HCT116 (cell line): ENCODE results near the gene POLE. TPM values are rescaled to one million over a fixed set of nuclear protein-coding genes. Genes with fewer than 3 reads are reported as not detected.
A peak's percentile ranks its signal among the peaks of the same experiment; 100 is the strongest.

ENCODE experiments used
- ATAC-seq: fragments of 200-7000 bp; cut with Tn5 transposase; 2 replicates; pipeline ENCODE4 v1.9.1; 2020; ENCODE audit warnings: mild to moderate bottlenecking, moderate library complexity
- BruUV-seq: library from RNA; stranded (reverse); fragments of 400-500 nt; replicated peaks from 2 replicates; lab custom pipeline; 2021; lab: Mats Ljungman, UMichigan
- CTCF ChIA-PET: fragments of 300-600 bp; sonication (Branson Sonifier 250); formaldehyde crosslinking; loops from one replicate; lab custom pipeline; 2021; ENCODE audit warnings: antibody characterized with exemption; lab: Charles Lee
- POLR2A ChIA-PET: fragments of 300-600, 350-600 bp; sonication (Branson Sonifier 250); formaldehyde crosslinking; loops from one replicate; lab custom pipeline; 2021; ENCODE audit warnings: antibody characterized with exemption; lab: Charles Lee
- RAD21 ChIA-PET, 2 experiments: fragments of 300-600 bp; sonication (Branson Sonifier 250); formaldehyde crosslinking; loops; one replicate each; lab custom pipeline; 2023; ENCODE audit warnings: low total read pairs in 2 of 2; ENCODE audit not compliant: uncharacterized antibody in 2 of 2, unreplicated experiment in 2 of 2, low non-redundant PET in 1 of 2; lab: Charles Lee
- DNase-seq: peaks from one replicate; pipeline ENCODE4 v3.0.0-alpha.2; 2010; ENCODE audit warnings: low read depth, low spot score
- H2AFZ ChIP-seq: fragments of 200-600 bp; shearing (Covaris generic), sonication (generic); 2 replicates; pipeline ENCODE4 v1.6.1; 2017; ENCODE audit warnings: low read depth, mixed run types, mixed read lengths, antibody characterized with exemption, low read length; ENCODE audit not compliant: poor library complexity, severe bottlenecking
- H3K27ac ChIP-seq: 2 replicates; pipeline ENCODE4 v1.5.1; 2012; ENCODE audit warnings: low read depth, low read length
- H3K27me3 ChIP-seq: fragments of 200-600 bp; sonication (generic); 2 replicates; pipeline ENCODE4 v1.6.1; 2016; ENCODE audit warnings: mixed run types, low read length, mixed read lengths; ENCODE audit not compliant: insufficient read depth
- H3K36me3 ChIP-seq, 2 experiments: fragments of 200-500 bp in 1 of 2; fragments of 200-600 bp in 1 of 2; sonication (Bioruptor generic) in 1 of 2; sonication (generic) in 1 of 2; 2 replicates each; pipeline versions ENCODE4 v1.5.1 to v1.6.1; 2014 to 2016; ENCODE audit warnings: low read length in 2 of 2, inconsistent platforms in 1 of 2, mixed read lengths in 1 of 2, mixed run types in 1 of 2; ENCODE audit not compliant: insufficient read depth in 2 of 2, control insufficient read depth in 1 of 2
- H3K4me1 ChIP-seq, 2 experiments: fragments of 200-600 bp in 1 of 2; sonication (generic) in 1 of 2; 2 replicates each; pipeline versions ENCODE4 v1.5.1 to v1.6.1; 2012 to 2017; ENCODE audit warnings: low read length in 2 of 2, inconsistent platforms in 1 of 2, mild to moderate bottlenecking in 1 of 2, mixed read lengths in 1 of 2, mixed run types in 1 of 2, moderate library complexity in 1 of 2; ENCODE audit not compliant: insufficient read depth in 2 of 2, control insufficient read depth in 1 of 2
- H3K4me2 ChIP-seq: fragments of 200-600 bp; sonication (generic); 2 replicates; pipeline ENCODE4 v1.6.1; 2017; ENCODE audit warnings: mixed run types, low read length, mixed read lengths
- H3K4me3 ChIP-seq, 2 experiments: fragments of 200-600 bp in 1 of 2; sonication (generic) in 1 of 2; replicated peaks in 1 of 2; 2 replicates each; pipeline ENCODE4 v1.5.1; 2011 to 2016; ENCODE audit warnings: low read length in 2 of 2, control low read depth in 1 of 2, low read depth in 1 of 2, mild to moderate bottlenecking in 1 of 2, mixed read lengths in 1 of 2, mixed run types in 1 of 2
- H3K79me2 ChIP-seq: fragments of 200-600 bp; sonication (generic); 2 replicates; pipeline ENCODE4 v1.6.1; 2017; ENCODE audit warnings: mild to moderate bottlenecking, mixed run types, low read length, moderate library complexity, mixed read lengths; ENCODE audit not compliant: insufficient read depth
- H3K9ac ChIP-seq: fragments of 200-600 bp; sonication (generic); 2 replicates; pipeline ENCODE4 v1.6.1; 2016; ENCODE audit warnings: low read length, mixed read lengths
- H3K9me2 ChIP-seq: fragments of 200-600 bp; sonication (generic), shearing (Covaris generic); 2 replicates; pipeline ENCODE4 v1.6.1; 2017; ENCODE audit warnings: mixed run types, mild to moderate bottlenecking, moderate library complexity; ENCODE audit not compliant: insufficient read depth
- H3K9me3 ChIP-seq, 2 experiments: fragments of 200-500 bp in 1 of 2; fragments of 200-600 bp in 1 of 2; sonication (Bioruptor generic) in 1 of 2; sonication (generic) in 1 of 2; 2 replicates each; pipeline ENCODE4 v1.6.1; 2014 to 2017; ENCODE audit warnings: low read length in 2 of 2, mixed read lengths in 2 of 2, inconsistent platforms in 1 of 2, low read depth in 1 of 2, mild to moderate bottlenecking in 1 of 2, mixed run types in 1 of 2, moderate library complexity in 1 of 2; ENCODE audit not compliant: control insufficient read depth in 1 of 2, insufficient read depth in 1 of 2
- H4K20me1 ChIP-seq: fragments of 200-600 bp; sonication (generic), shearing (Covaris generic); 2 replicates; pipeline ENCODE4 v1.6.1; 2017; ENCODE audit warnings: mixed run types, mild to moderate bottlenecking, moderate library complexity; ENCODE audit not compliant: insufficient read depth
- EZH2phosphoT487 ChIP-seq: fragments of 200-600 bp; IDR thresholded peaks from 2 replicates; pipeline ENCODE4 v1.6.1; 2018; ENCODE audit warnings: antibody characterized with exemption, borderline replicate concordance
- SP1 ChIP-seq: IDR thresholded peaks from 2 replicates; pipeline ENCODE4 v1.6.1; 2012; ENCODE audit warnings: low read depth
- SRF ChIP-seq: IDR thresholded peaks from 2 replicates; pipeline ENCODE4 v1.6.1; 2012; ENCODE audit warnings: low read depth
- YY1 ChIP-seq: IDR thresholded peaks from 2 replicates; pipeline ENCODE4 v1.6.1; 2011; ENCODE audit warnings: low read length, low read depth, moderate library complexity, mild to moderate bottlenecking; ENCODE audit not compliant: insufficient replicate concordance; ENCODE audit errors: extremely low read depth
- intact Hi-C: fragments of 100-400 bp; cut with micrococcal nuclease; formaldehyde crosslinking; loops from 2 replicates; pipeline ENCODE4 v1.10.0; 2022
- total RNA-seq: library from RNA; stranded (reverse); gene quantifications from one replicate; pipeline ENCODE4 v1.2.1, GENCODE V29; 2021; ENCODE audit not compliant: unreplicated experiment
- TF ChIP-seq, protein P1 (sequence below), 3 experiments: fragments of 200-600 bp in 1 of 3; sonication (generic) in 1 of 3; IDR thresholded peaks in 2 of 3; conservative IDR thresholded peaks in 1 of 3; 2 replicates each; pipeline ENCODE4 v1.5.1; 2012 to 2017; ENCODE audit warnings: low read depth in 2 of 3, low read length in 2 of 3, antibody characterized with exemption in 1 of 3, borderline replicate concordance in 1 of 3, control low read depth in 1 of 3, mild to moderate bottlenecking in 1 of 3, mixed read lengths in 1 of 3, mixed run types in 1 of 3, moderate library complexity in 1 of 3; ENCODE audit not compliant: insufficient read depth in 1 of 3

Gene POLE
- total RNA-seq, 1 experiment from 2014 or later = 128 TPM

DNA sequence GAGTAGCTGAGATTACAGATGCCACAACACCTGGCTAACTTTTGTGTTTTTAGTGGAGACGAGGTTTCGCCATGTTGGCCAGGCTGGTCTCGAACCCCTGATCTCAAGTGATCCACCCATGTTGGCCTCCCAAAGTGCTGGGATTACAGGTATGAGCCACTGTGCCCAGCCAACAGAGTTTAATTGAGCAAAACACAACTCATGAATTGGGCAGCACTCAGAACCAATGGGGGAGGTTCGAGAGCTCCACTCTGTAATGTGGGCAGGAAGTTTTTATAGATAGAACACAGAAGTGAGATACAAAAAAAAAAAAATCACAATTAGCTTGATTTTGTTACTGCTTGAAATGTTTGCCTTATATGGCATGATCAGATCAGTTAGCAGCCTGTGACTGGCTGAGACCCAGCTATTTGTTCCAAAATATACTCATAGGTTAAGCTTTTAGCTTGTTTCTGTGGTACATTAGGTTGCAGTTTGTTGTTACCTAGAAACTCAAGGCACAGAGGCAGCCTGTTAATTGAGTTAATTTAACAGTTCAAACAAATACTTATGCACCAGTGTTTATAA, 69.9 kb downstream of the POLE start:
- Histone ChIP-seq H3K9me2 (no peaks in the 10 kb centered on the region), H4K20me1 (no peaks in the 10 kb centered on the region), H3K4me3 (no peak overlapping the region), H2AFZ (no peak overlapping the region), H3K27ac (no peak overlapping the region), H3K79me2 (no peaks in the 10 kb centered on the region), H3K9ac (no peak overlapping the region), H3K4me2 (no peak overlapping the region), H3K36me3 (no peaks in the 10 kb centered on the region), H3K27me3 (no peaks in the 10 kb centered on the region), H3K4me1 (peaks cover 0 to 8% of the 10 kb centered on the region in 2 experiments; a peak in 2 of 4 replicates), H3K9me3 (no peaks in the 10 kb centered on the region)
- DNase-seq = no peak
- ATAC-seq = no peak
- POLR2A ChIA-PET = no interaction called here
- intact Hi-C loops = loop anchor here (5.0 kb wide), 1 partner anchor 465 kb away; no protein-coding TSS in a partner anchor
- no TSS peak for BruUV-seq
- RAD21 ChIA-PET = interaction anchor here in 1 of 2 experiments (0.8 kb wide), 1 partner anchor 463 kb away, joined by 5 read pairs; no protein-coding TSS in a partner anchor
- no peak for TF ChIP-seq SP1
- TF ChIP-seq SRF = no peak
- TF ChIP-seq EZH2phosphoT487 = no peak
- CTCF ChIA-PET = interaction anchor here (0.7 to 1.8 kb wide), 3 partner anchors 8 to 202 kb away, joined by 3 to 7 read pairs (median 4); no protein-coding TSS in a partner anchor

DNA sequence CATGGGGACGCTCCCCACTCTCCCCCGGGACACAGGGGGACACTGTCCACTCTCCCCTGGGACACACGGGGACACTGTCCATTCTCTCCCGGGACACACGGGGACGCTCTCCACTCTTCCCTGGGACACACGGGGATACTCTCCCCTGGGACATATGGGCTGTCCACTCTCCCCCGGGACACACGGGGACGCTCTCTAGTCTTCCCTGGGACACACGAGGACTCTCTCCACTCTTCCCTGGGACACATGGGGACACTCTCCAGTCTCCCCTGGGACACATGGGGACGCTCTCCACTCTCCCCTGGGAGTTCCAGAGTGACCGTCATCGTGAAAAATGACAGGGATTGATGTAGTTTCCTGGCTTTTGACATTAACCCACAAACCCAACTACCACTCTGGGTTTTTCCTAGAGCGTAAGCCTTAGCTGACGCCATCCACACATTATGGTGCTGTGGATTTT, 71.5 kb downstream of the POLE start:
- Histone ChIP-seq H3K27me3 (no peaks in the 10 kb centered on the region), H2AFZ (peak overlapping the region; percentile 87), H3K27ac (no peak overlapping the region), H3K9me3 (no peaks in the 10 kb centered on the region), H3K36me3 (no peaks in the 10 kb centered on the region), H4K20me1 (no peaks in the 10 kb centered on the region), H3K4me2 (no peak overlapping the region), H3K9me2 (no peaks in the 10 kb centered on the region), H3K4me3 (no peak overlapping the region), H3K9ac (no peak overlapping the region), H3K79me2 (no peaks in the 10 kb centered on the region)
- RAD21 ChIA-PET = interaction anchor here (0.9 to 1.8 kb wide), 4 partner anchors 55 to 202 kb away, joined by 3 to 7 read pairs (median 4); no protein-coding TSS in a partner anchor
- POLR2A ChIA-PET = no interaction called here
- DNase-seq (no peak), ATAC-seq (no peak)
- intact Hi-C loops = loop anchor here (1.0 to 5.0 kb wide), 5 partner anchors 15 to 463 kb away; no protein-coding TSS in a partner anchor
- CTCF ChIA-PET = interaction anchor here (0.6 to 2.8 kb wide), 11 partner anchors 16 to 462 kb away, joined by 3 to 46 read pairs (median 6); no protein-coding TSS in a partner anchor
- TF ChIP-seq, protein P1, sequence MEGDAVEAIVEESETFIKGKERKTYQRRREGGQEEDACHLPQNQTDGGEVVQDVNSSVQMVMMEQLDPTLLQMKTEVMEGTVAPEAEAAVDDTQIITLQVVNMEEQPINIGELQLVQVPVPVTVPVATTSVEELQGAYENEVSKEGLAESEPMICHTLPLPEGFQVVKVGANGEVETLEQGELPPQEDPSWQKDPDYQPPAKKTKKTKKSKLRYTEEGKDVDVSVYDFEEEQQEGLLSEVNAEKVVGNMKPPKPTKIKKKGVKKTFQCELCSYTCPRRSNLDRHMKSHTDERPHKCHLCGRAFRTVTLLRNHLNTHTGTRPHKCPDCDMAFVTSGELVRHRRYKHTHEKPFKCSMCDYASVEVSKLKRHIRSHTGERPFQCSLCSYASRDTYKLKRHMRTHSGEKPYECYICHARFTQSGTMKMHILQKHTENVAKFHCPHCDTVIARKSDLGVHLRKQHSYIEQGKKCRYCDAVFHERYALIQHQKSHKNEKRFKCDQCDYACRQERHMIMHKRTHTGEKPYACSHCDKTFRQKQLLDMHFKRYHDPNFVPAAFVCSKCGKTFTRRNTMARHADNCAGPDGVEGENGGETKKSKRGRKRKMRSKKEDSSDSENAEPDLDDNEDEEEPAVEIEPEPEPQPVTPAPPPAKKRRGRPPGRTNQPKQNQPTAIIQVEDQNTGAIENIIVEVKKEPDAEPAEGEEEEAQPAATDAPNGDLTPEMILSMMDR (IDR thresholded peaks at IDR 0.05 in 2 of 3, conservative IDR thresholded peaks at IDR 0.05 in 1 of 3; ENCODE audit: borderline replicate concordance in 1 of 3, insufficient read depth in 1 of 3, low read depth in 2 of 3, low read length in 2 of 3) = peak in 1 of 3 experiments; percentile 2; a peak in 1 of 6 replicates
- TF ChIP-seq YY1 = no peak
- TF ChIP-seq, all 23 proteins: peak for 1
- H3K4me1 ChIP-seq = peaks cover 0 to 8% of the 10 kb centered on the region in 2 experiments; a peak in 2 of 4 replicates
- BruUV-seq = no TSS peak
